GM12878 (cell line): Measurements from ENCODE around the gene SYPL1. TPM values are rescaled to one million over a fixed set of nuclear protein-coding genes. Genes with fewer than 3 reads are reported as not detected.
A peak's percentile ranks its signal among the peaks of the same experiment; 100 is the strongest.

Experiments
- ATAC-seq: fragments of 200-7000 bp; cut with Tn5 transposase; 3 replicates; pipeline ENCODE4 v1.9.1; 2020; ENCODE audit warnings: mild to moderate bottlenecking, moderate library complexity
- BruUV-seq: library from RNA; stranded (reverse); fragments of 400-500 nt; replicated peaks from 2 replicates; lab custom pipeline; 2021; lab: Mats Ljungman, UMichigan
- CTCF ChIA-PET: fragments of 300-600 bp; sonication (Branson Sonifier 250); formaldehyde crosslinking; extraction: SDS; loops from one replicate; lab custom pipeline; 2021; ENCODE audit warnings: inconsistent platforms; lab: Yijun Ruan, JAX
- POLR2A ChIA-PET: fragments of 350-600 bp; formaldehyde crosslinking; extraction: SDS; loops from one replicate; lab custom pipeline; 2021; ENCODE audit warnings: inconsistent platforms; lab: Charles Lee
- RAD21 ChIA-PET: fragments of 300-600 bp; sonication (Branson Sonifier 250); formaldehyde crosslinking; loops from one replicate; lab custom pipeline; 2023; ENCODE audit warnings: antibody characterized with exemption; ENCODE audit not compliant: unreplicated experiment; lab: Charles Lee
- SMC1A ChIA-PET: fragments of 300-600 bp; sonication (Branson Sonifier 250); formaldehyde crosslinking; loops from one replicate; lab custom pipeline; 2023; ENCODE audit not compliant: unreplicated experiment, uncharacterized antibody; lab: Charles Lee
- DNase-seq: peaks from one replicate; pipeline ENCODE4 v3.0.0-alpha.2; 2011; ENCODE audit warnings: low read depth, low spot score
- FAIRE-seq: peaks from 3 replicates; lab custom pipeline; 2011; peaks lifted over from hg19 to GRCh38; lab: Jason Lieb, UNC
- H2AFZ ChIP-seq: 2 replicates; pipeline ENCODE4 v1.6.0; 2011; ENCODE audit warnings: low read depth, low read length, control low read depth; ENCODE audit not compliant: control insufficient read depth
- H3K27ac ChIP-seq: 2 replicates; pipeline ENCODE4 v1.5.1; 2011; ENCODE audit warnings: control low read depth; ENCODE audit not compliant: control insufficient read depth, insufficient read depth
- H3K27me3 ChIP-seq, 2 experiments: replicated peaks in 1 of 2; 2 replicates each; pipeline versions ENCODE4 v1.6.0 to v1.6.1; 2011; ENCODE audit warnings: low read length in 1 of 2; ENCODE audit not compliant: control insufficient read depth in 2 of 2, insufficient read depth in 2 of 2
- H3K36me3 ChIP-seq, 2 experiments: 2 replicates each; pipeline ENCODE4 v1.5.1; 2011; ENCODE audit warnings: low read length in 1 of 2; ENCODE audit not compliant: control insufficient read depth in 2 of 2, insufficient read depth in 2 of 2
- H3K4me1 ChIP-seq: 2 replicates; pipeline ENCODE4 v1.6.1; 2011; ENCODE audit warnings: mild to moderate bottlenecking, low read length, moderate library complexity, mixed read lengths; ENCODE audit not compliant: control insufficient read depth, insufficient read depth
- H3K4me2 ChIP-seq: 2 replicates; pipeline ENCODE4 v1.6.0; 2011; ENCODE audit warnings: control low read depth; ENCODE audit not compliant: control insufficient read depth, insufficient read depth
- H3K4me3 ChIP-seq: fragments of 200-600 bp; sonication (generic); 2 replicates; pipeline ENCODE4 v1.5.1; 2016
- H3K79me2 ChIP-seq: 2 replicates; pipeline ENCODE4 v1.6.0; 2011; ENCODE audit warnings: low read length; ENCODE audit not compliant: control insufficient read depth, insufficient read depth
- H3K9ac ChIP-seq: 2 replicates; pipeline ENCODE4 v1.8.0; 2011; ENCODE audit warnings: low read length, control low read depth, mixed read lengths; ENCODE audit not compliant: control insufficient read depth, insufficient read depth
- H3K9me3 ChIP-seq: replicated peaks from 3 replicates; pipeline ENCODE4 v1.5.1; 2011; ENCODE audit warnings: mild to moderate bottlenecking, low read length; ENCODE audit not compliant: control insufficient read depth, insufficient read depth
- H4K20me1 ChIP-seq: 2 replicates; pipeline ENCODE4 v1.6.0; 2011; ENCODE audit not compliant: control insufficient read depth, insufficient read depth
- CTCF ChIP-seq, 3 experiments: IDR thresholded peaks in 2 of 3; conservative IDR thresholded peaks in 1 of 3; 2 replicates each; pipeline ENCODE4 v1.5.1; 2011; ENCODE audit warnings: low read depth in 3 of 3, low read length in 3 of 3, mild to moderate bottlenecking in 3 of 3, control low read depth in 2 of 3, moderate library complexity in 2 of 3, inconsistent platforms in 1 of 3, mixed read lengths in 1 of 3; ENCODE audit not compliant: control insufficient read depth in 2 of 3, insufficient read depth in 1 of 3; ENCODE audit errors: extremely low read depth in 1 of 3
- EGR1 ChIP-seq, 2 experiments: IDR thresholded peaks; 1 replicate in 1 of 2; 2 replicates in 1 of 2; pipeline ENCODE4 v1.6.1; 2011 to 2012; ENCODE audit warnings: low read depth in 2 of 2, low read length in 2 of 2, borderline replicate concordance in 1 of 2, mild to moderate bottlenecking in 1 of 2, moderate library complexity in 1 of 2
- GATAD2B ChIP-seq: fragments of 450-650 bp; conservative IDR thresholded peaks from 2 replicates; pipeline ENCODE4 v1.6.1; 2017; ENCODE audit warnings: low read depth, mild to moderate bottlenecking, moderate library complexity
- IKZF1 ChIP-seq: fragments of 450-650 bp; conservative IDR thresholded peaks from 2 replicates; pipeline ENCODE4 v1.6.1; 2017; ENCODE audit warnings: antibody characterized with exemption, mild to moderate bottlenecking
- IKZF2 ChIP-seq, 2 experiments: fragments of 450-650 bp; IDR thresholded peaks; 2 replicates each; pipeline ENCODE4 v1.6.1; 2017; ENCODE audit warnings: mild to moderate bottlenecking in 2 of 2, moderate library complexity in 2 of 2
- IRF4 ChIP-seq: IDR thresholded peaks from 2 replicates; pipeline ENCODE4 v1.6.1; 2011; ENCODE audit warnings: low read depth, low read length
- NFYA ChIP-seq: IDR thresholded peaks from 2 replicates; pipeline ENCODE4 v1.6.1; 2011; ENCODE audit warnings: low read depth, mild to moderate bottlenecking, low read length, improper control_type of control experiment, borderline replicate concordance
- POLR2AphosphoS5 ChIP-seq: IDR thresholded peaks from 2 replicates; pipeline ENCODE4 v1.6.1; 2011; ENCODE audit warnings: mild to moderate bottlenecking, low read length, inconsistent platforms
- POU2F2 ChIP-seq: IDR thresholded peaks from 3 replicates; pipeline ENCODE4 v1.6.1; 2011; ENCODE audit warnings: low read depth, mild to moderate bottlenecking, low read length, borderline replicate concordance
- RAD21 ChIP-seq: IDR thresholded peaks from 2 replicates; pipeline ENCODE4 v1.6.1; 2011; ENCODE audit warnings: mild to moderate bottlenecking, low read depth, low read length, moderate library complexity; ENCODE audit not compliant: insufficient read depth
- RBBP5 ChIP-seq: fragments of 200-600 bp; sonication (generic); conservative IDR thresholded peaks from 2 replicates; pipeline ENCODE4 v1.6.1; 2016
- SMC3 ChIP-seq: IDR thresholded peaks from 2 replicates; pipeline ENCODE4 v1.6.1; 2011; ENCODE audit warnings: low read length, improper control_type of control experiment, borderline replicate concordance
- TBL1XR1 ChIP-seq: IDR thresholded peaks from 2 replicates; pipeline ENCODE4 v1.6.1; 2012; ENCODE audit warnings: low read depth, low read length, improper control_type of control experiment
- YY1 ChIP-seq: IDR thresholded peaks from 2 replicates; pipeline ENCODE4 v1.6.1; 2011; ENCODE audit warnings: low read depth, mild to moderate bottlenecking, low read length
- ZNF384 ChIP-seq: IDR thresholded peaks from 2 replicates; pipeline ENCODE4 v1.6.1; 2012; ENCODE audit warnings: low read depth, mild to moderate bottlenecking, low read length, improper control_type of control experiment, borderline replicate concordance
- WGBS: methylation state at CpG from one replicate; pipeline ENCODE4 v1.1.6; 2016; ENCODE audit warnings: low lambda C conversion rate; ENCODE audit not compliant: insufficient replicate concordance, insufficient coverage; ENCODE audit errors: missing lambda C conversion rate; 5-methylcytosine and 5-hydroxymethylcytosine counted together
- in situ Hi-C: fragments of 300-500 bp; cut with MboI; formaldehyde crosslinking; loops from 9 replicates; pipeline ENCODE4 v1.14.3; 2018; ENCODE audit warnings: mixed read lengths
- intact Hi-C: fragments of 100-400 bp; cut with micrococcal nuclease; formaldehyde crosslinking; loops from one replicate; pipeline ENCODE4 v1.14.2; 2022; ENCODE audit not compliant: unreplicated experiment
- polyA plus RNA-seq, 11 experiments: library from polyadenylated mRNA; depleted of rRNA in 4 of 11; unstranded in 6 of 11; stranded (reverse) in 5 of 11; fragments of >200 nt; fragmentation: Nextera tagmentation in 4 of 11; fragmentation: Illumina TruSeq in 1 of 11; extraction: Ambion mirVana in 4 of 11; extraction: Trizol in 1 of 11; gene quantifications; 1 replicate in 1 of 11; 2 replicates in 10 of 11; pipeline versions ENCODE4 v1.2.1 to v1.2.3, GENCODE V29; 2011 to 2016; ENCODE audit warnings: inconsistent platforms in 2 of 11, missing spikeins in 2 of 11, low read depth in 1 of 11
- total RNA-seq, 4 experiments: library from RNA; depleted of rRNA in 3 of 4; stranded (reverse); fragments of >200 nt in 3 of 4; fragmentation: Illumina TruSeq in 1 of 4; extraction: Trizol in 1 of 4; gene quantifications; 2 replicates each; pipeline versions ENCODE4 v1.2.1 to v1.2.3, GENCODE V29; 2013 to 2021
- TF ChIP-seq, protein P1 (sequence below): IDR thresholded peaks from 2 replicates; pipeline ENCODE4 v1.6.1; 2011; ENCODE audit warnings: low read depth, low read length, improper control_type of control experiment, borderline replicate concordance
- TF ChIP-seq, protein P2 (sequence below): fragments of 450-650 bp; IDR thresholded peaks from 2 replicates; pipeline ENCODE4 v1.6.1; 2017; ENCODE audit warnings: mild to moderate bottlenecking

SYPL1 gene
- total and polyA plus RNA-seq, 10 of the 15 experiments (the other 5 are each of a cell fraction or from before 2014, with no cell fraction given), result 34.5 to 177 (median 87.3) TPM

- H3K4me3 ChIP-seq, result no peak overlapping the region
- H2AFZ ChIP-seq, result peak overlapping the region; percentile 3; the same call in 1 of the 2 replicates
- peak; percentile 47 for FAIRE-seq
- no peak overlapping the region for H3K4me2 ChIP-seq
- H3K4me1 ChIP-seq, result peaks cover 26% of the 10 kb centered on the region
- TF ChIP-seq RAD21, result peak; percentile 99
- no peak for TF ChIP-seq ZNF384
- peak; percentile 98 for TF ChIP-seq SMC3
- no peak for TF ChIP-seq EGR1 (IDR thresholded peaks at IDR 0.05; ENCODE audit: borderline replicate concordance in 1 of 2, low read depth in 2 of 2, low read length in 2 of 2)
- no peak for TF ChIP-seq GATAD2B
- no peak for TF ChIP-seq TBL1XR1
- TF ChIP-seq RBBP5, result no peak
- no peak for TF ChIP-seq NFYA
- peak in 1 of 2 experiments; percentile 23; a peak in 1 of 4 replicates for TF ChIP-seq IKZF2 (IDR thresholded peaks at IDR 0.05)
- TF ChIP-seq, protein P1, sequence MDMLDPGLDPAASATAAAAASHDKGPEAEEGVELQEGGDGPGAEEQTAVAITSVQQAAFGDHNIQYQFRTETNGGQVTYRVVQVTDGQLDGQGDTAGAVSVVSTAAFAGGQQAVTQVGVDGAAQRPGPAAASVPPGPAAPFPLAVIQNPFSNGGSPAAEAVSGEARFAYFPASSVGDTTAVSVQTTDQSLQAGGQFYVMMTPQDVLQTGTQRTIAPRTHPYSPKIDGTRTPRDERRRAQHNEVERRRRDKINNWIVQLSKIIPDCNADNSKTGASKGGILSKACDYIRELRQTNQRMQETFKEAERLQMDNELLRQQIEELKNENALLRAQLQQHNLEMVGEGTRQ, result no peak
- TF ChIP-seq, protein P2, sequence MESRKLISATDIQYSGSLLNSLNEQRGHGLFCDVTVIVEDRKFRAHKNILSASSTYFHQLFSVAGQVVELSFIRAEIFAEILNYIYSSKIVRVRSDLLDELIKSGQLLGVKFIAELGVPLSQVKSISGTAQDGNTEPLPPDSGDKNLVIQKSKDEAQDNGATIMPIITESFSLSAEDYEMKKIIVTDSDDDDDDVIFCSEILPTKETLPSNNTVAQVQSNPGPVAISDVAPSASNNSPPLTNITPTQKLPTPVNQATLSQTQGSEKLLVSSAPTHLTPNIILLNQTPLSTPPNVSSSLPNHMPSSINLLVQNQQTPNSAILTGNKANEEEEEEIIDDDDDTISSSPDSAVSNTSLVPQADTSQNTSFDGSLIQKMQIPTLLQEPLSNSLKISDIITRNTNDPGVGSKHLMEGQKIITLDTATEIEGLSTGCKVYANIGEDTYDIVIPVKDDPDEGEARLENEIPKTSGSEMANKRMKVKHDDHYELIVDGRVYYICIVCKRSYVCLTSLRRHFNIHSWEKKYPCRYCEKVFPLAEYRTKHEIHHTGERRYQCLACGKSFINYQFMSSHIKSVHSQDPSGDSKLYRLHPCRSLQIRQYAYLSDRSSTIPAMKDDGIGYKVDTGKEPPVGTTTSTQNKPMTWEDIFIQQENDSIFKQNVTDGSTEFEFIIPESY, result no peak
- peak; percentile 94 to 97 (median 96) for TF ChIP-seq CTCF (IDR thresholded peaks at IDR 0.05 in 2 of 3, conservative IDR thresholded peaks at IDR 0.05 in 1 of 3; ENCODE audit: control insufficient read depth in 2 of 3, extremely low read depth in 1 of 3, insufficient read depth in 1 of 3, low read depth in 3 of 3, low read length in 3 of 3)
- TF ChIP-seq IKZF1, result peak; percentile 54
- 0 out of 2 replicates have a peak, but pooled peaks have one; percentile 12 for TF ChIP-seq IRF4
- peak; percentile 71 for TF ChIP-seq YY1
- 0 out of 3 replicates have a peak, but pooled peaks have one; percentile 17 for TF ChIP-seq POU2F2
- TF ChIP-seq POLR2AphosphoS5, result no peak
- ChIA-PET POLR2A (interaction anchor here (0.5 to 4.1 kb wide), 6 partner anchors 42 to 319 kb away, joined by 5 to 20 read pairs (median 6); partner anchors contain the start of gene SYPL1), SMC1A (interaction anchor here (0.7 to 10.0 kb wide), 27 partner anchors 9 to 902 kb away, joined by 3 to 223 read pairs (median 6); partner anchors contain the start of gene SYPL1), CTCF (interaction anchor here (0.6 to 9.4 kb wide), 41 partner anchors 9 to 496 kb away, joined by 3 to 288 read pairs (median 5); no protein-coding TSS in a partner anchor), RAD21 (interaction anchor here (0.6 to 6.8 kb wide), 21 partner anchors 13 to 835 kb away, joined by 3 to 133 read pairs (median 7); partner anchors contain the start of gene SYPL1)
- H4K20me1 ChIP-seq, result no peaks in the 10 kb centered on the region
- DNase-seq, result peak; percentile 45
- in situ Hi-C loops (loop anchor here (5.0 kb wide), 1 partner anchor 97 kb away; no protein-coding TSS in a partner anchor), intact Hi-C loops (loop anchor here (1.0 to 5.0 kb wide), 3 partner anchors 43 to 392 kb away; no protein-coding TSS in a partner anchor)
- H3K27ac ChIP-seq, result no peak overlapping the region
- H3K9me3 ChIP-seq, result no peaks in the 10 kb centered on the region
- H3K36me3 ChIP-seq, result no peaks in the 10 kb centered on the region
- H3K79me2 ChIP-seq, result no peaks in the 10 kb centered on the region
- BruUV-seq, result no TSS peak
- 41% methylated on average over 15 of the region's 15 CpGs for WGBS
- ATAC-seq, result peak; percentile 94
- no peak overlapping the region for H3K9ac ChIP-seq
- no peaks in the 10 kb centered on the region for H3K27me3 ChIP-seq
Measured at GRCh38 chr7:106153891-106154449, 41.9 kb upstream of the SYPL1 start.
